GM12872 (cell line): ENCODE results near the gene KIDINS220.

Experiments
- TF ChIP-seq, protein P1 (sequence below): IDR thresholded peaks from 3 replicates; pipeline ENCODE4 v1.5.1; 2011; ENCODE audit warnings: low read depth, mild to moderate bottlenecking, low read length, moderate library complexity; ENCODE audit not compliant: insufficient read depth

Gene KIDINS220

DNA sequence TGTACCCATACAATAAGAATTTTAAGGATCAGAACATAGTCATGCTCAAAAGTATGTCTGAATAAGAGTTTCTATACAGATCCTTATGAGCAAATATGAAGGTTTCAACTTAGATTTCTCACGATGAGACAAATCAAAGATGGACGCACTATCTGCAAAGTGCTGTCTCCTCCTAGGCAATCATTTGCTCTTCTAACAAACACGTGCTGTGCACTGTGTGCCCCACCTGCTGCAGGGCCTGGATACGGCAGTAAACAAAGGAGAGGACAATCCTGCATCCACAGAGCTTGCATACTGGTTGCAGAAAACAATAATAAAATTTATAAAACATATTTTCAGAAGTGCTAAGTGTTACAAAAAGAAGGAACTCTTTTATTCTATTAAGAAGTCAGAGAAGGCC is 39.9 kb upstream of the KIDINS220 start:
- TF ChIP-seq, protein P1, sequence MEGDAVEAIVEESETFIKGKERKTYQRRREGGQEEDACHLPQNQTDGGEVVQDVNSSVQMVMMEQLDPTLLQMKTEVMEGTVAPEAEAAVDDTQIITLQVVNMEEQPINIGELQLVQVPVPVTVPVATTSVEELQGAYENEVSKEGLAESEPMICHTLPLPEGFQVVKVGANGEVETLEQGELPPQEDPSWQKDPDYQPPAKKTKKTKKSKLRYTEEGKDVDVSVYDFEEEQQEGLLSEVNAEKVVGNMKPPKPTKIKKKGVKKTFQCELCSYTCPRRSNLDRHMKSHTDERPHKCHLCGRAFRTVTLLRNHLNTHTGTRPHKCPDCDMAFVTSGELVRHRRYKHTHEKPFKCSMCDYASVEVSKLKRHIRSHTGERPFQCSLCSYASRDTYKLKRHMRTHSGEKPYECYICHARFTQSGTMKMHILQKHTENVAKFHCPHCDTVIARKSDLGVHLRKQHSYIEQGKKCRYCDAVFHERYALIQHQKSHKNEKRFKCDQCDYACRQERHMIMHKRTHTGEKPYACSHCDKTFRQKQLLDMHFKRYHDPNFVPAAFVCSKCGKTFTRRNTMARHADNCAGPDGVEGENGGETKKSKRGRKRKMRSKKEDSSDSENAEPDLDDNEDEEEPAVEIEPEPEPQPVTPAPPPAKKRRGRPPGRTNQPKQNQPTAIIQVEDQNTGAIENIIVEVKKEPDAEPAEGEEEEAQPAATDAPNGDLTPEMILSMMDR = no peak

DNA sequence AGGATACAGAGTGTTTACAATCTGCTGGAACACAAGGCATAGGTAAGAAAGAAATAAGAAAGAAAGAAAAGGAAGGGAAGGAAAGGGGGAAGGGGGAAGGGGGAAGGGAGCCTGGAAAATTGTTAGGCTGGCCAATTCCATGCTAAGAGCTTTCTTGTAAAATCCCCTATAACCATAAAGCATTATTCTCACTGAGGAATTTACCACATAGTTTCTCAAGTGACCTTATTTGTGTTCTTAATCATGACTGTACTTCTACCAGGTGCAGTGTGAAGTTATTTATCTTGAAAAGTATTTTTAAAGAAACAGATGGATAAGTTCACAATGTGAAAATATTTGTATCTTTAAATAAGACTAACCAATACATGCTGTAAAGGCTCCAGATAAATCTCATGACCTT is 39.2 kb upstream of the KIDINS220 start:
- TF ChIP-seq, protein P1 = no peak

DNA sequence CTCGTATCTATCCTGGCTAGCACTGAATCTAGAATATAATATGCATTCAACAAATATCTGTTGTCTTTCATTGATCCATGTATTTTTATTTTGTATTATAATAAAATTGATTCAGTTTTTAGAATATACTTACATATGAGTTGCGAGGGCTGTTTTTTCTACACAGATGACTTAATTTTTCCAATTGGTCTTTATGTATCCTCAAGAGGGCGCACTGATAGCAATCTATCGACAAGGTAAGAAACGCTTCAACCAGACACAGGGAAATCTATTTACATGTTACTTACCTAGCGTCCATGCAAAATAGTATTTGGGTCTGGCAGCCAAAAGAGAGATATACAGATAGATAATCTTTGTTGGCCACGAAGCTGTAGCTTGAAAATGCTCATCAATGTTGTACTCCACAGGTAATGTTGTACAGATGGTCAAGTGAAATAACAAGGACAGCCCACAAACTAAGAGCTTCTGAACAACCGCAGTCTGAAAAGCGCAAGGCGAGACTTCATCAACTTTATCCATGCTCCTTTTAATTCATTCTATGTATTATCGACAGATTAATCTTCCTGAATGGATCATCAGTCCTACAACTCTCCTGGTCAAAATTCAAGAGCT is 35.5 kb upstream of the KIDINS220 start:
- TF ChIP-seq, protein P1 = peak; percentile 52; the same call in 2 of the 3 replicates

DNA sequence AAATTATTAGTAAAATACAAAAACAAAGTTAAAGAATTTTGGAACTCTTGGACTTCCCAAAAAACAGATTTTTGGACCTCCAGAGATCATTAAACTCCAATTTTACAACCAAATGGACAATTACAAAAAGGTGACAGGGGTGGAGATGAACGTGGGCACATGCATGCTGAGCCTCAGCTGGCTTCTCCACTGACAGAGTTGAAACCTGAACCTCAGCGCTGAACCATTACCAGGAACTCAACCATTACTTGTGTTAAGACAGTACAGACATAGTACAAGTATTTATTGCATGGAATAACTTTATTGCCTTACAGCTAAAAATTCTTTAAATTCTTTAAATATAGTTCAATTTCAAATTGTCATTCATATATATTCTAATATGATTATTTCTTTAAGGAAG is 33.0 kb upstream of the KIDINS220 start:
- TF ChIP-seq, protein P1 = no peak

DNA sequence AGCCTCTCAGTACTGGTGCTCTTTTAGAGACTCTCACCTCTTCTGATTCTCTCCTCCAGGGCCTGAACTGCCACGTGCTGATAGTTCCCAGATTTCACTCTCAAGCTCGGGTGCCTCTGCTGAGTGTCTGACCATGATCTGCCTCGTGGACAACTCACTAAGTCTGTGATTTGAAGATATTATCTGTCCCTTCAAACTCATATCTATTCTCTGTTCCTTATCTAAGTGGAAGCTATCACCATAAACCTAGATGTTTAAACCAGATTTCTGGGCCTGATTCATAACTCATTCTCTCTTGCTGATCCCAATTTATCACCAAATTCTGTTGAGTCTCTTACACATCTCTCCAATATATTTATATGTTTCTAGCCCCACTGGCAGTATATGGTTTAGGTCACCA is 29.9 kb upstream of the KIDINS220 start:
- TF ChIP-seq, protein P1 = no peak

DNA sequence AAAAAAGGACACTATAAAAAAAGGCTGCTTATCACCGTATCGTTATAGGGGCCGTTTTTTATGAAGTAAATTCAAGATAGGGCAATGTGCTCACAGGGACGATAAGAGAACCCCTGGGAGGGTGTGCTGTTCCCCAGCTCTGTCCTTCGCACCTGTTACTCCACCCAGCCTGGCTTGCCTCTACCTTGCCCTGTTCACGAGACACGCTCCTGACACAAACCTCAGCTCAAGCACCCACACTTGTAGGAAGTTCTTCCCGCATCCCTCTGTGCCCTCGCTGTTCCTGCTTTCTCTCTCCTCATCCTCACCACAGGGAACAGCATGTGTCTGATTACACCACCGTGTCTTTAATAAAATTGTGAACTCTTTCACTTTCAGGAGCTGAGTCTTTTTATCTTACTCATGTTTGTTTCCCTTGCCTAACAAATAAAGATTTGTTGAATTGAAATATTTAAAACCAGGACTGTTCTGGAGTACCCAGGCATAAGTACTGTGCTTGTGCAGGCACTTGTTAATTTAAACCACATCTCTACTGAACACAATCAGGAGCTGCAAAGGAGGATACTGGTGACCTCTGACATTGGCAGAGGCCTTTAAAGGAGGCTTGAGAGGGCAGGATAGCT is 26.0 kb upstream of the KIDINS220 start:
- TF ChIP-seq, protein P1 = no peak

DNA sequence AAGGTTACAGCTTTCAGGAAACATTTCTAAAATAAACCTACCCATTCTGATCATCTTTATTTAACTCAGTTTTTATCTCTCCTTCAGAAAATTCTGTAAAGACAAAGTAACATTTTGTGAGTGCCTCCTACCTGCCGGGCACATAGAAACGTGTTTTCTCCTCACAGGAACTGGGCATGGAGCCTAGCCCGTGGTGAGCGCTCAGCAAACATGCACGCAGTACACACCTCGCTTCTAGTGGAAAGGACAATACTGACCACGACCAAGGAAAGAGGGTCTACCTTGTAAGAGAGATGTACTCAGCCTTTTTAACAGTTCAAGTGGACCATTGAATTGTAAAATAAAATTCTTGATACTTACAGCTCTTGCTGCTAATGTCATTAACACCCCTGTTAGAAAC is 24.8 kb upstream of the KIDINS220 start:
- TF ChIP-seq, protein P1 = no peak
